Ovary (tissue), 3 donors: ENCODE data around the gene PSG2.
"Not testable (repeated sequence)": the region's sequence is repeated elsewhere in the genome, so short reads cannot be mapped to it uniquely, and the experiment has no call there.

Experiments
- CTCF ChIP-seq, 3 donors: fragments of 450-650 bp in 2 of 3; fragments of 200-600 bp in 1 of 3; IDR thresholded peaks; one replicate each; pipeline versions ENCODE4 v1.5.1 to v1.8.0; 2016 to 2022; ENCODE audit warnings: antibody characterized with exemption in 3 of 3, mild to moderate bottlenecking in 1 of 3
- POLR2A ChIP-seq: fragments of 450-650 bp; IDR thresholded peaks from one replicate; pipeline ENCODE4 v1.6.1; 2017; ENCODE audit warnings: antibody characterized with exemption, mild to moderate bottlenecking, moderate library complexity
- donor health status: DM: no; HTN: no; CAD: no.

GRCh38 chr19:43061326-43061725 is 21.2 kb downstream of the PSG2 start:
- TF ChIP-seq CTCF (IDR thresholded peaks at IDR 0.05); POLR2A: not testable (repeated sequence)
